VCaP (cell line): ENCODE results near the gene HEATR3.

Source experiments
- H3K27ac ChIP-seq: fragments of 450-650 bp; 2 replicates; pipeline ENCODE4 v1.5.1; 2017
- CTCF ChIP-seq: fragments of 450-650 bp; conservative IDR thresholded peaks from 2 replicates; pipeline ENCODE4 v1.5.1; 2017; ENCODE audit warnings: mild to moderate bottlenecking, moderate library complexity

Gene HEATR3

GRCh38 chr16:50102051-50102746 lies 36.4 kb downstream of the HEATR3 start:
- H3K27ac ChIP-seq, result no peak overlapping the region
- TF ChIP-seq CTCF, result no peak

GRCh38 chr16:50103764-50104163 lies 38.0 kb downstream of the HEATR3 start:
- no peak for TF ChIP-seq CTCF
- no peak overlapping the region for H3K27ac ChIP-seq

GRCh38 chr16:50114357-50115129 lies 48.8 kb downstream of the HEATR3 start:
- no peak for TF ChIP-seq CTCF
- no peak overlapping the region for H3K27ac ChIP-seq

- TF ChIP-seq CTCF, result no peak
These were observed 54.9 kb downstream of the HEATR3 start for GRCh38 chr16:50120711-50121110.

GRCh38 chr16:50121278-50121677 lies 55.5 kb downstream of the HEATR3 start:
- no peak overlapping the region for H3K27ac ChIP-seq
- no peak for TF ChIP-seq CTCF

More at GRCh38 chr16:50120711-50121110, 54.9 kb downstream of the HEATR3 start:
- H3K27ac ChIP-seq, result no peak overlapping the region

- H3K27ac ChIP-seq, result no peak overlapping the region
- no peak for TF ChIP-seq CTCF
These were observed 56.1 kb downstream of the HEATR3 start for GRCh38 chr16:50121721-50122445.

- TF ChIP-seq CTCF, result no peak
- H3K27ac ChIP-seq, result no peak overlapping the region
These were observed 57.6 kb downstream of the HEATR3 start for GRCh38 chr16:50123417-50123816.
